ENCODE data around the gene TMEM167B.

Gene TMEM167B

DNA sequence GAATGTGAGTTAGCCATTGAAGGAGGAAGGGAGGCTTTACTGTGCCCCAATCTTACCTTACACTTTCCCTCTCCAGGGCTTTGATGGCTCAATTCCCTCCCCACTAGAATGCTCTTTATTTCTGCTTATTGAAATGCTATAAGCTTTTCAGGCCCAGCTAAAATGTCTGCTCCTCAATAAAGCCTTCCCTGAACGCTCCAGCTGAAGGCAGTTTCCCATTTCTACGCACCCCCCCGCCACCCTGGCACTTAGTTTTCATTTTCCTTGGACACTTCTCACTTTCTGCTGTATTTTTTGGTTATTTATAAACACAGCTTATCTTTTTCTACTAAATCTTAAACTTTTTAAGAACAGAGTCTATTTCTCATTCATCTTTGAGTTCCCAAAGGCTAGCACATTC, 7.1 kb upstream of the TMEM167B start:
- DNase-seq (ENCODE audit: low spot score) = no peak

DNA sequence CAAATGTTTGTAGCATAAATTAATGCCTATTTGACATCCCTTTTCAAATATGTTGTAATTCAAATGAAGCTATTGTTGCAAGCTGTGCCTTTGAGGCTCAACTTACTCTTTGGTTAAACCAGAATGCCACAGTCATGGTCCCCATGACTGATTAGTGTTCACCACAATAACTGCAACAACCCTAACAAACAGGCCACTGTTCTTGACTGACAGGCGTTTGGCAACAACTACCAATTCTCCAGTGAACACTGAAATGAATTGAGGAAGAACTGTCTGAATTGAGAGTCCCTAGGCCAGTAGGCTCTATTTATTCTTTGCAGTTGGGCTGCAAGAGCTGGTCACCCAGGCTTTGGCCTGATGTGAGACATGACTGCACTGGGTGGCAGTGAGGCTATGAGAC, 6.6 kb upstream of the TMEM167B start:
- no peak for DNase-seq (ENCODE audit: low spot score)

DNA sequence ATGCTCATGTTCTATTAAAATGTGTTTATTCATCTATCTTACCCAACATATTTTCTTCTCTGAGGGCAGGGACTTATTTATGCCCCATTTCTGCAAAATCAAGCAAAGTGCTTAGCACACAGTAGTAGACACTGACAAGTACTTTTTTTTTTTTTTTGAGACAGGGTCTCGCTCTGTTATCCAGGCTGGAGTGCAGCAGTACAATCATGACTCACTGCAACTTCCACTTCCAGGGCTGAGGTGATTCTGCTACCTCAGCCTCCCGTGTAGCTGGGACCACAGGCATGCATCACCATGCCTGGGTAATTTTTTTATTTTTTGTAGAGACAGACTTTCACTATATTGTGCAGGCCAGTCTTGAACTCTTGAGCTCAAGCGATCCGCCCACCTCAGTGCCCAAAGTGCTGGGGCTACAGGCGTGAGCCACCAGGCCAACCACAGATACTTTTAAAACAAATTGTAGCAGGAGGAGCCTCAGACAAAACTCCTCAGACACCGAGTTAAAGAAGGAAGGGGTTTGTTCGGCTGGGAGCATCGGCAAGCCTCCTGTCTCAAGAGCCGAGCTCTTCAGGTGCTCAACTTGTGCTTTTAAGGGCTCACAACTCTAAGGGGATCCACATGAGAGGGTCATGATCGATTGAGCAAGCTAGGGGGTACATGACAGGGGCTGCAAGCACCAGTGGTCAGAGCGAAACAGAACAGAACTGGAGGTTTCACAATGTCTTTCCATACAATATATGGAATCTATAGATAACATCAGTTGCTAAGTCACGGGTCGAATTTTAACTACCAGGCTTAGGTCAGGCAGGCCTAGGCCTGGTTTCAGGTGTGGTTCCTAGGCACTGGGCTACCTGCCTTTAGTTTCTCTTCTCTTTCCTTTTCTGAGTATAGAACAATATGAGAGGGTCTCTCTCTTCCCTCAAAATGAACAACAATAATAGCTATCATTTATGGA, 5.7 kb upstream of the TMEM167B start:
- no peak for DNase-seq (ENCODE audit: low spot score)

DNA sequence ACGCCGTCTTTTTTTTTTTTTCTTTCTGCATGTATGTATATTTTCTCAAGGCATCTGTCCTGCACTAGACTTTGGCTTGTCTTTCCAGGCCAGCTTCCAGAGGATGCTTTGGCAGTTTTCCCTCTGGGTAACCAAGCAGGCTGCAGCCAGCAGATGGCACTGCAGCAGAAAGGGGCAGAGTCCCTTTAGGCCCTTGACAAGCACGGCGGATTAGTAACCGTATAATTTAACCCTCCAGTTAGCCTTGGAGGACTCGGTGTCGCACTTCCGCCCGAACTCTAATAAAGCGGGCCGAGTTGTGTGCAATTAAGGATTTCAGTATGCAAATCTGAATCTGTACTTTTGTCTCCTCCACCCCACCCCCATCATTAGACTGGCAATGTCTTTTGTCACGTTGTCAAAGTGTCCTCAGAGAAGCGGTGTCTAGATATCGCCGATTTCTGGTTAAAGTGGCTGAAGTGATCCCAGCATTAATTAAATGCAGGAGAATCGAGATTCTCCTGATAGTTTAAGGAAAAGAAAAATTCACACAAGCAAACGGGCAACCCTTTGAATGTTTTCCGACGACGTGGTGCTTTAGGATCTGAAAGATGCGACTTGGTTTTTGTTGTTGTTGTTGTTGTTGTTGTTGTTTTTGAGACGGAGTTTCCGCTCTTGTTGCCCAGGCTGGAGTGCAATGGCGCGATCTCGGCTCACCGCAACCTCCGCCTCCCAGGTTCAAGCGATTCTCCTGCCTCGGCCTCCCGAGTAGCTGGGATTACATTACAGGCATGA, 1.1 kb upstream of the TMEM167B start:
- DNase-seq (ENCODE audit: low spot score) = peak; percentile 62

DNA sequence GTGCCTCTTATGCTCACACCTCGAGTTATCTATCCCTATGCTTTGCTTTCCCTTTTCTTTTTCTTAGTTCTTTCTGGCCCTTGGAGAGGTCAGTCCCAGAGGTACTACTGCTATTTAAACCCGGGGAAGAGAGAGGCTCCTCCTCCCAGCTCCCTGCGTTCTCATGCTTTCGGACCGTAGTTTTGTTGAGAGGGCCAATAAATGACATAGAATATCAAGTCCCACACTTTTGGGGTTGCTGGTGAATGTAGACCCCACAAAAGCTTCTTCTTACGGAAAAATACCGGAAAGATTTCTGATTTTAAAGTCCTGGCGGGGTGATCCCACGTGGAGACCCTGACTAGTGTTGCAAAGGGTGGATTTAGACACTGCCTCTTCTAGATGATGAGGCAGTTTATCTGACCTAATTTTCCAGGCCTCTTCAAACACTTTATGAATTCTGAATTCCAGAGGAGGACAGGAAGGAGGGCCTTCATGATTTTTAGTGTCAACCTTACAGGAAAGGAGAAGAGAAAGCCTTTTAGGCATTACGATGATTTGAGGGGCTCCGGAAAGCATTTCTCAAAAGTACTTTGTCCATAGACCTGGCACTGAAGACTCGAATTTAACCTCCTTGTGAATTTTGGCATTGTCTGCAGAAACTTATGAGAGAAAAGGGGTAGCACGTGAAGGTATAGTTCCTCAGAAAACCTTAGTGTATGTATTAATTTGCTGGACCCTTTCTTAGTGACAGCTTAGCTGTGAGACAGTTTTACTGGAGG, 694 bp downstream of the TMEM167B start:
- DNase-seq (ENCODE audit: low spot score) = peak; percentile 47

DNA sequence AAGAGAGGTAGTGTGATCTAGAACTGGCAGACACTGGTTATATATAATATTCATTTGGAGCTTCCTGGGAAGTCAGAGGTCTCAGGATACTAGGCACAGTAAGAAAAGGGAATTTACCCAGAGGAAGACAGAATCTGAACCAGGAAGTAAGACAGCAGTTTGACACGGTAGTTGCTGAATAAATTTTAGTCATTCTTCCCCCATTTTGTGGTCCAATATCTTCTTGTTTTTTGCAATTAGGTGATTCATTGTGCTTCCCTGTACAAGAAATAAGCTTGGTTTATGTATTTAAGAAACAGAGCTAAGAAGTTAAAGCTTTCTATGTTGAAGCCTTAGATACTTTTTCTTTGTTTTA, 1.3 kb downstream of the TMEM167B start:
- DNase-seq (ENCODE audit: low spot score) = no peak

DNA sequence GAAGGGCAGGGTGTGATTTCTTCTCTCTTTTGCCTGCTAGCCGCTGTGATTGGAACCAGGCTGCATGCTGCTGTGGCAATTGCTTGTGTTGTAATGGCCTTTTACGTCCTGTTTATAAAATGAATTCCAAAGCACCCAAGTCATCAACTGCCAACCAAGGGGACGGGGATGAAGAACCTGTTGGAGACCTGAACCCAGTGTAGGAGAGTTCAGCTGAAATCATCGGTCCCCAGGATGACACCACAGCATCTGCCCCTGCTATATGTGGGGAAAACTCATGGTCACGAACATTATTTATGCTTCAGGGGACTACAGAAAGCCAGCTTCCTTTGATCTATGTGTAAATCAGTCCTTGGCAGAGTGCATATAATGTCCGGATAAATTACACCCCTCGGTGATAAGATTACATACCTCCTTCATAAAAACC, 3.8 kb downstream of the TMEM167B start:
- DNase-seq (ENCODE audit: low spot score) = no peak

DNA sequence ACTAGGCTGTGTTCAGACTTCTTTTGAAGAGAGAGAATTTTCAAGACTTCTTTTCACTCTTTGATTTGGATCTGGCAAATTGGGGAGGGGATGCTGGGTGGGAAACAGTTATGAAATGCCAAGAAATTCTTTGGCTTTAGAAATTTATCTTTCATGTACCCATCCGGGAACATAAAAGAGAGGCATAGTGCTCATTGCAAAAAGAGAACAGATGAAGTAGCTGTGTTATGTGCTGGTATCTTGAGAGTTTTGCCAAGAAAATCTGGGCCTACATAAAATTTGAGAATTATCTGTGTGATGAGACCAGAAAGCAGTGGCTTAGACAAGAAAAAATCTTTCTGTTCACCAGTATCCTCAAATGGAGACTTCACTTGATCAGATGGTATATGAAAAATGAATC, 4.3 kb downstream of the TMEM167B start:
- no peak for DNase-seq (ENCODE audit: low spot score)

DNA sequence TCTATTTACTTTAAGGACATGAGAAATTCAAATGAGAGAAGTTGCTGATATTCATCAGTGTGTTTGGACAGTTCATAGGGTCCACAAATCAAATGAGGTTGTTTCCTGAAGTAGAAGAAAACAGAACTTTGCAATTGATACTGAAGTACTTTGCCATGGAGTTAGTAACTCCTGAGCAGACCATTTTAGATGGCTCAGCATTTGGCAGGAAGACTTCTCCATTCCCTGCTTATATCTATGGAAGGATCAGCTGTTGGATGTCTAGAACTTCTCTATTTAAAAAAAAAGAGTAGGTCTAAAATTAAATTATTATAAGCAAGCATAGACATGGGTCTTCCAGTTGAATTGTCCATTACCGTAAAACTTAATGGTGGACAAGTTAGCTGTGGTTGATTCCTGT, 5.1 kb downstream of the TMEM167B start:
- DNase-seq (ENCODE audit: low spot score) = no peak

DNA sequence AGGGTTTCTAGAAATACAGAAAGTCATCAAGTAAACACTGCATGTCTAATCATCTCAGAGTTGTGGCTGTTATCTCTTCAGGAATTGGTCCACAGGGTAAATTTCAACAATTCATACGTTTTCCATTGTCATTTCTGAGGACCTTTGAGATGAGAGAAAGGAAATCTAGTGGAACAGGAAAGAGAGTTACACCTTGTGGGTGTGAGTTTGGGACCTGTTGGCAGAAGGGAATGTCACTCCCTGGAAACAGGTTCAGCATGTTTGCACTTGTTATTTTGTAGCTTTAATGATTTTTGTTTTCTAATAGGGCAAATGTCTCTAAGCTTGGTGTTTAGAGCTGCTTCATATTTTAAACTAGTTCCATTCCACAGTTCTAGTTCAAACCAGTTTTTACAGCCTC, 5.6 kb downstream of the TMEM167B start:
- no peak for DNase-seq (ENCODE audit: low spot score)

DNA sequence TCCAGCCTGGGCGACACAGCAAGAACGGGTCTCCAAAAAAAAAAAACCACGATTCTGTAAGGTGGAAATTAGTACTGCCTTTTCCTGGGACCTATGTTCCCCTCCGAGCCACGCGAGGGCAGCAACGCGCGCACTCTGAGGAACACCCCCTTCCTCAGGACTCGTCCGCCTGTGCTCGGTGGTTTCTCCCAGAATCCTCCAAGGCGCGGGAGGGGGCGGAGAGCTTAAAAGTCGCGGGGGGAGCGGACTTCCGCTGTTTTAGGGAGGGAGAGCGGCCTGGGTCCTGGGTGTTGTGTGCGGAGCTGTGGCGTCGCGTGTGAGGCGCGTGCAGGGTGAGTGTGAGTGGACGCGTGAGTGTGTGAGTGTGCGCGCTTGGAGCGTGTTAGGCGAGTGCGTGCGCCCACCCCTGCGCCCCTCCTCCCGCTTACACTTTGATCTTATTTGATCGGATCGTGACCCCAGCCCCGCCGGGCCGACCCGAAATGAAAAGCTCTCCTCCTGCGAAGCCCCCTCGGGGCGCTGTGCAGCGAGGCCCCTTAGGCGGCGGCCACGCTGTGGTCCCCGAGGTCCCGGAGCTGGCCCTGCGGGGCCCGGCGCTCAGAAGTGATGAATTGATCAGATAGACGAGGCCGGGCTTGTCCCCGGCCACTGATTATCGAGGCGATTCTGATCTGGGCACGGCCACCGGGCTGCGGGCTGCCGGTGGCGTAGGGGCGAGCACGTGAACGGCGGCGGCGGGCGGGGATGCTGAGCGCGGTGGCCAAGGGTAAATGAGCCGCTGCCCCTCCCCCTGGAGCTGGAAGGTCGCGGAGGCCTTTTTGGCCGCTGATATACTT, 9.6 kb downstream of the TMEM167B start:
- peak; percentile 92 for DNase-seq (ENCODE audit: low spot score)

DNA sequence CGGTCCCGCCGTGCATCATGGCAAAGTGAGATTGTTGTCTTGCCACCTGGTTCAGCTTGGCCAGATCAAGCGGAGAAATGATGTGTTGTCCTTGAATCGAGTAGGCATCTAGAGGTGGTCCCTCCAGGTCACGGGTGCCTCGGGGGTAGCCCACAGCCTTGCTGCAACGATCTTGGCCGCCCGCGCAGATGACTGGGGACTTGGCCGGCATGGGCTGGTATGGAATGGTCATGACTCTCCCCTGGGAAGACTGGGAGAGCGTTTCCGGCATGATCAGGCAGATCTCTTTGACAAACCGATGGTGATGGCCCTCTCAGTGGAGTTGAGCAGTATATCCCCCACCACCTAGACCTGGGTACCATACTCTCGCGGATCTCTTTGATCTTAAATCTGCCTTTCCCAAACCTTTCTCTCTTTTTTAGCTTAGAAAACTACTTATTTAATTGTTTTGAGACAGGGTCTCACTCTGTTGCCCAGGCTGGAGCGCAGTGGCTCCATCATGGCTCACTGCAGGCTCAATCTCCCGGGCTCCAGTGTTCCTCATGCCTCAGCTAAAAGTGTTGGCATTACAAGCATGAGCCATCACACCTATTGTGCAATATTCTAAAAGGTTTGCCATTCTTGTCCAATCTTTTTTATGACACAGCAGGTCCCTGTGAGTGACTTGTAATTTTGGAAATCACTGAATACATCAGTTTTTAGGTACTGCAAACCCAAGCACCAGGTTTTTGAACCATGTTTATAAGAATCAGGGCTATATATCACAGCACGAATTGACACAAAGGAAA, 14.0 kb downstream of the TMEM167B start:
- DNase-seq (ENCODE audit: low spot score) = no peak

DNA sequence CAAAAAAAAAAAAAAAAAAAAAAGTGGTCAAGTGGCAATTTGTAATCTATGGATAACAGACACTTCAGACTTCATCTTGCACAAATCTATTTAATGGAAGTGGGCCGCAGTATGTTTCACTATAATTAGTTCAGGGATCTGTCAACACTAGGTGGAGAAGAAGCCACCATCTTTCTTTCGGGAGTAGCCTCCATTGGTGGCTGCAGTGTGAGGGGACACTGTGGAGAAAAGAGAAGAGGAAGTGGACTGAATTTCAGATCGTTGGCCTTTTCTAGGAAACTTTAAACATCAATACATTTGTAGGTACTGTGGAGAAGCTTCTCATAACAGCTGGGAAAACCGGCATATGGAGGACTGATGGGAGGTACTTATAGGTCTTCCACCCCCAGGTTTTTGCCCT, 15.3 kb downstream of the TMEM167B start:
- no peak for DNase-seq (ENCODE audit: low spot score)

DNA sequence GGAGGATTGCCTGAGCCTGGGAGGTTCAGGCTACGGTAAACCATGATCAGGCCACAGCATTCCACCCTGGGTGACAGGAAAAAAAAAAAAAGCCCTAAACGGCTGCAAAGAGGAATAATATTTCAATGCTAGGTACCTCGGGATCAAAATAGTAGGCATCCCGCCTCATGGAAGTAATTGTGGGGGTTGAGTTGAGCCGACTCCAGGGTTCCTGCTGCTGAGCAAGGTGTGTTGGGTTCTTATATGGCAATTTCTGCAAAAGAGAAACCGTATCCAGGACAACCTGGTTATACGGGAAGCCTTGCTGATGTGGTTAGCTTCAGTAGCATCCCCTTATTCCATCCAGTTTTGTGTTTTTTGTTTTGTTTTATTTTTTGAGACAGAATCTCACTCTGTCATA, 17.2 kb downstream of the TMEM167B start:
- DNase-seq (ENCODE audit: low spot score) = no peak

DNA sequence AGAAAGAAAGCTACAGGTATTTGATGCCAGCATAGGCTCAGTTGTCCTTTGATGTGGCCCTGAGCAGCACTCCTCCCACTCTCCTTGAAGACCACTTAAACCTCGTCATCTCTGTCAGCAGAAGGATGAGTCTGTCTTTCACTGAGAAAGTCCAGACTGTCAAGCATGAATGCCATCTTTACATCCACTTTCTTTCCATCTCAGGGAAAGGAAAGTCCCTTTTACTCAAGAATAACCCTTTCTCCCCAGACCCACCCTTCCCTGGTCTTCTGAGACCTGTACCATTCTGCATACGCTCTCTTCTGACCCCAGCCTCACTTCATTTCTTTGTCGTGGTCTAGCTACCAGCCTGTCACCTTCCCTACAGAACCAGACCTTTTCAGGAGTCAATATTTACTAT, 19.3 kb downstream of the TMEM167B start:
- no peak for DNase-seq (ENCODE audit: low spot score)

DNA sequence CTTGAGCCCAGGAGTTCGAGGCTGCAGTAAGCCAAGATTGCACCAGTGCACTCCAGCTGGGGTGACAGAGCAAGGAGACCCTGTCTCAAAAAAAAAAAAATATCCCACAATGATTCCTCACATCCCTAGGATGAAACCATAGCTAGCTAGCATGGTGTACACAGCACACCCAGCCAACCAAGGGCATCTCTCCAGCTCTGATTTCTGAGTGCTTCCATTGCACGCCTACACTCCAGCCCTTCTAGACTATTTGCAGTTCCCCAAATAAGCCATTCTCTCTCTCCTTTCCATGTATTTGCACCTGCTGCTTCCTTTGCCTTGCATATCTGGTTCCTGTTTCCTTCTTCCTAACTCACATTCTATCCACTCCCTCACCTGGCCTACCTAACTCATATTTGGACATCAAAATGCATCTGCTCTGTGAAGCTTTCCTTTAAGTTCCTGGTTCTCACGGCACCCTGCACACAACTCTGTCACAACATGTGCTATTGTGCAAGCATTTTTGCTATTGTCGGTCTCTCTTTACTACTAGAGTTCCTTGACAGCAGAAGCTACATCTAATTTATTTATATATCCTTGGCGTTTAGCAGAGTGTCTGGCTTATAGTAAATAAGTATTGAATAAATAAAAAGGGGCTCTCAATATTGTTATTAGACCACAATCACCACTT, 21.0 kb downstream of the TMEM167B start:
- DNase-seq (ENCODE audit: low spot score) = no peak

DNA sequence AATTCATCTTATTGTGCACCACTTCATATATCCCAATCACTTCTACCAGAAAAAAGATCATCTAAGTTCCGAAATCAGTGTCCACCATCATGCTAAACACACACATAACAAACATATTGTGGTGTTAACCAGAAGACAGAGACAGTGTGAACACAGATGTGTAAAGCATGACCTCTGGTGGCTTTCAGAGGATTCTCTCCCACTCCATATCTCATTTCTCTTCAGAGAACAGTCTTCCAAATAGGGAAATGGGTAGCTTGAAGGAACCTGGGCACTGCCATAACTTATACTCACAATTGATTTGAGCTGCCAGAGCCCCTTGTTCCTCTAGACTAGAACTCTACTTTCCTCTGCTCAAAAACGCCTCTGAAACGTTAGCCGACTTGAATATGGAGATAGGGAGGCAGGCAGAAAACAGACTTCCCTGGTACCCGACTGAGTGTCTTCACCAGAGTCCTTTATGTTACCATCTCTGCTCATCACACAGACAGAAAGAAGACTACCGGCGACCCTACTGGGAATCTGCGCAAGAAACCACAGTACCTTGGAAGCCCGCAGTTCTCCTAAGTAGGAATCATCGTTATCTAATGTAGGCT, 21.6 kb downstream of the TMEM167B start:
- no peak for DNase-seq (ENCODE audit: low spot score)

DNA sequence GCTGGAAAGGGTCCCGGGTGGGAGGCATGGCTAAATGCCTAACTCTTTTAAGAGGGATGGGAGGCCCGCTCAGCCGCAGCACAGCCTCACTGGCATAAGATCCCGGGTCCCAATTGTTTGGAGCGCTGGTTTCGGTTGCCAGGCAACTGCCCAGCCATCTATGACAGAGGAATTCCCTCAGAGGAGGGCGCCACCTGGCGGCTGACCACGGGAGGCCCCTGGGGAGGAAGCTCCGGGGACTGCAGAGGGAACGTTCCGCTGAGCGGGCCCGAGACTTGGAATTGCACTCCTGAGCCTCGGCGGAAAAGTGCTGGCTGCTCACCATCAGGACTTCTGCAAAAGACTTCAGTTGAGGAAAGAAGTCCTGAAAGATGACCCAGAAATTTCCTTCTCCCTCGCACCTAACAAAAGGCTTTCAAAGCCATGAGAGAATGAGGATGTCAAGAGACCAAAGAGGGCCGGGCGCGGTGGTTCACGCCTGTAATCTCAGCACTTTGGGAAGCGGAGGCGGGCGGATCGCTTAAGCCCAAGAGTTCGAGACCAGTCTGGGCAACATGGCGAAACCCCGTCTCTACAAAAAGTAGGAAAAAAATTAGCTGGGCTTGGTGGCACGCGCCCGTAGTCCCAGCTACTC, 22.2 kb downstream of the TMEM167B start:
- peak; percentile 91 for DNase-seq (ENCODE audit: low spot score)

DNA sequence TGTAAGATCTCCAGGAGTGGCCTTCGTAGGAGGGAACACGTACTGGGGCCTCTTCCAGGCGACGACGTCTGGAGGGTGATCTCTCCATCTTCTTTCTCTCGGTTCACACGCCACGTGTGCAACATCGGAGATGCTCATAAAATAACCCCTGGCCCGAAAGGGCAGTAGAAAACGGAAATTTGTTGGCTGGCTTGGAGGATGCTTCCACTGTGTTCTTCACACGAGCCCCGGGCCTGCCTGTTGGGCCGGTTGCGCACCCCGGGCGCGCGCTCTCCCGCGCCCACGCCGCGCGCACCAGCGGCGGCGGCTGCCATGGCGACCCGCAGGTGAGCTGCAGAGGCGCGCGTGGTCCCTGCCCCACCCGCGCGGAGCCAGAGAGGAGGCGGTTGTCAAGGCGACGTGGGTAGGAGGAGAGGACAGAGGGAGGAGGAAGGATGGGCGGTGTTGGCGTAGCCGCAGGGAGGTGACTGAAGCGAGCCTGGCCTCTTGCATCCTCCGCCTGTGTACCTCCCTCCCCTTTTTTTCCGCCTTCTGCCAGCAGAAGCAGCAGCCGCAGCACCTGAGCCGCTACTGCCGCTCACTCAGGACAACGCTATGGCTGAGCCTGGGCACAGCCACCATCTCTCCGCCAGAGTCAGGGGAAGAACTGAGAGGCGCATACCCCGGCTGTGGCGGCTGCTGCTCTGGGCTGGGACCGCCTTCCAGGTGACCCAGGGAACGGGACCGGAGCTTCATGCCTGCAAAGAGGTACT, 23.2 kb downstream of the TMEM167B start, which contains the start of gene ELAPOR1:
Gene ELAPOR1, plus strand, starts transcription at position 526 of the 752 bp plus-strand sequence. Its CDS starts 69 bp downstream, at position 595.
- DNase-seq (ENCODE audit: low spot score) = peak; percentile 71
